Activated naive CD4-positive, alpha-beta T cell treated with anti-CD3 and anti-CD28 coated beads, Interleukin-2, amount 50 U/mL, for 16 hours (primary cell): Measurements from ENCODE around the gene ST8SIA6.
"Not testable (repeated sequence)": the region's sequence is repeated elsewhere in the genome, so short reads cannot be mapped to it uniquely, and the experiment has no call there.

Source experiments
- DNase-seq: peaks from one replicate; pipeline ENCODE4 v3.0.0-alpha.2; 2020

ST8SIA6 gene

GRCh38 chr10:17425584-17426262 is 28.7 kb downstream of the ST8SIA6 start:
- DNase-seq: peak; percentile 41

DNA sequence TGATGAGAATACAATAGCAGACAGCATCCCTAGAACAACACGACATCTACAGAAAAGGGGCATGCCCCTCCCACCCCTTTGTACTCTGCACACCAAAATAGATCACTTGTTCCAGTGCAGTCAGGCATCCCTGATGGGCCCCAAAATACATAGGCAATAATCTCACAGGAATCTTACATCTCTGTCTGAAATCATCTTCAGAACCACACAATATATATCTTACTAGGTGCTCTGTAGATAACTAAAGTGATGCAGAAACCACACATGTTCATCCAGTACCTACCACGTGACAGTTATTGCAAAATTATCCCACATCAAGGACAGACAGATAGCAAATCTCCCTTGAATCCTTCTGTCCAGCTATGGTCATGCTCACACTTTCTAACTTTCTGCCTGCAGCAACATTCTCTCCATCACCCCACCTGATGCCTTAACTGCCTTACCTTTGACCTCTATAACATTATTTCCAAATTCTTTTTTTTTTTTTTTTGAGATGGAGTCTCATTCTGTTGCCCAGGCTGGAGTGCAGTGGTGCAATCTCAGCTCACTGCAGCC is 30.7 kb downstream of the ST8SIA6 start:
- DNase-seq: no peak

DNA sequence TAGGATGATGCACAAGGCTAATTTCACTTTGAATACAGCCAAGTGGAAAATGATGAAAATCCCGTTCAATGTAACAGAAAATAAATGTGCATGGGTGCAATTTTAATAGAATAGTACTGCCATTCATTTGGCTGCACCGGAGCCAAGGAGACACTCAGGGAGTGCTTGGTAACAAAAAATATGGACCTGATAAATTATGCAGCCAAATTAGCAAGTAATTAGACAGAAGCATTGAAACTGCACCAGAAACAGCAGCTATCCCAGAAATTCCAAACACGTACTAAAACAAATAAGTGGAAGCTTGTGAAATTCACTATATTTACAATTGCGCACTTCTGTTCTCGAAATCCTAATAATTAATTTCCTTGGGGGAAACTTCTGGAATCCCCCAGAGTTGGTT is 31.5 kb downstream of the ST8SIA6 start:
- no peak for DNase-seq

DNA sequence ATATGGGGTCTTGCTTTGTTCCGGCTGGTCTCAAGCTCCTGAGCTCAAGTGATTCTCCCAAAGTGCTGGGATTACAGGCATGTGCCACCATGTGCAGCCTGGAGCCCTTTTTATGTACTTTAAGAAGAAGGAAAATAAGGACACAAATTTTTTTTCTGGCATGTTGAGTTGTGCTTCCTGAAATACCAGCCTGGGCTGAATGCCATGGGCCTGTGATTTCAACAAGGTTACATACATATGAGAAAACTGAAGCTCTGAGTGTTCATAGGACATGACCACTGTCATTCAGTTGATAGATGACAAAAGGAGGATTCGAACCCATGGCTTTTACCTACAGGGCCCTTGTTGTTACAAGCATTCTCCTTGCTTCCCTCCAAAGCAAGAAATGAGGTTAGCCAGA is 36.1 kb downstream of the ST8SIA6 start:
- no peak for DNase-seq

DNA sequence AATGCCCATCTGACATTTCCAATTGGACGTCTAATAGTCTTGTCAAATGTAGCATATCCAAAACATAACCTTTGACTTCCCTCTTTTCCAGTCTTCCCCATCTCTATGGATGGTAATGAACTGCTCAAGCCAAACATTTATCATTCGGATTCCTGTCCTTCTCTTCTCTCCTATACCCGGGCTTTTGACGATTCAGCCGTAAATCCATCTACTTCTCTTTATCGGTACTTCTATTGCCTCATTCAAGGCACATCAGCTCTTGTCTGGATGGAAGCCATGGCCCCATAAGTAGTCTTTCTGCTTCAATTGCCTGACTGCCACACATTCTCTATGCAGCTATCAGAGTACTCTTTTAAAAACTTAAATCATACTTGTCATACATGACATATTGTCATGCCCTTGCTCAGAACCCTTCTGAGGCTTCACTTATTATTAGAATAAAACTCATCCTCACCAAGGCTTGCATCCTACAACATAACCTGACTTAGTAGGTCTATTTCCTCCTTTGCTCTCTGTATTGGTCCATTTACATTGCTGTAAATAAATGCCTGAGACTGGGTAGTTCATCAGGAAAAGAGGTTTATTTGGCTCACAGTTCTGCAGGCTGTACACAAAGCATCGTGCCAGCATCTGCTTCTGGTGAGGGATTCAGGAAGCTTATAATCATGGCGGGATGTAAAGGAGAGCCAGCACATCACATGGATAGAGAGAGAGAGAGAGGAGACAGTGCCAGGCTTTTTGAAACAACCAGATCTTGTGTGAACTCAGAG is 37.8 kb downstream of the ST8SIA6 start:
- DNase-seq: no peak

GRCh38 chr10:17415046-17415658 is 39.2 kb downstream of the ST8SIA6 start:
- no peak for DNase-seq

- DNase-seq: no peak
These were observed 39.9 kb downstream of the ST8SIA6 start for GRCh38 chr10:17414484-17414883.

- DNase-seq: no peak
These were observed 40.5 kb downstream of the ST8SIA6 start for GRCh38 chr10:17413876-17414275.

DNA sequence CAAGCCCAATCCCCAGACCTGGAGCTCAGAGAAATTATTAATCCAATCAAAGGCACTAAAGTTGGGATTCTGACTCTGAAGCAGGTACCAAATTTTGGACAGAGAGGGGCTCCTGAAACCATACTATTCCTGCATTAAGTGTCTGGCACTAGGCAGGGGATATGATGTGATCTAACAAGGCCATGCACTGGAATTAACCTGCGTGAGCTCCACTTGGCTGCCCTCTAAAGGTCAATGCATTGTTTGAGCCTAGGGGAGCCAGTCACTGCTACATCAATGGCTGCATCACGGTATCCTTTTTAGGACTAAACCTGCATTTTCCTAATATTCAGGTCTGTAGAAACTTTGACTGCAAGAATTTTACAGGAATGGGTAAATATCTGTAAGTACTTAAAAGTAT is 42.1 kb downstream of the ST8SIA6 start:
- DNase-seq: no peak

DNA sequence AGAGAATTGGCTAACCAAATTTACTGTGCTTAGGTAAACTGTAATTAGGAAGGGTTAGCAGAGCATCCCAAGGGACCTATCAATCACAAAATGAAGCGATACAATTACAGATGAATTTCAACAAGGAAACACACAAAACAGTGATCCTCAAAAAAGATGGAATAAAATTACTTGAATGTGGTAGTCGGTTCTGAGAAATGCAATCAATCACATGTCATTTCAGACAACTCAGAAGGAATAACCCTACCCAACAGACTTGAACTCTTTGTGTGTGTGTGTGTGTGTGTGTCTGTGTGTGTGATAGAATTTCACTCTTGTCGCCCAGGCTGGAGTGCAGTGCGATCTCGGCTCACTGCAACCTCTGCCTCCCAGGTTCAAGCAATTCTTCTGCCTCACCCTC is 43.5 kb downstream of the ST8SIA6 start:
- no peak for DNase-seq

- DNase-seq: no peak
These were observed 45.1 kb downstream of the ST8SIA6 start for GRCh38 chr10:17409170-17409733.

GRCh38 chr10:17407047-17407446 is 47.3 kb downstream of the ST8SIA6 start:
- no peak for DNase-seq

- DNase-seq: no peak
These were observed 48.2 kb downstream of the ST8SIA6 start for GRCh38 chr10:17406036-17406834.

DNA sequence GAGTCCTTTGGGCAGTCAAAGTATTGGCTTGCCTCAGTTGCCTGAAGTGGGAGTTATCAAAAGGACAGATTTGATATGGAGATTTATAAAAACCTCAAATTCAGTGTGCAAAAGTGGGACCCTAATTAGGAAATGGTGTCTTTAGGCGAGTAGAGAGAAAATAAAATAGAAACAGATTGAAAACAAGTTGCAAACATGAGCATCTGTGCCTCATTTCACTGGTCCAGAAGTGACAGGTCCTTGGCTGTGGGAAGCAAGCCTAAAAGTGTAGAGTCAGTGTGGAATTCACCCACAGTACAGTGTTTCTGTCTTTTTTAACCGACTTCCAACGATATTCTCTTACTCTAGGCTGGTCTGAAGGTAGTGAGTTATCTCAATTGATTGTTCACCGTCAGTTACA is 51.2 kb downstream of the ST8SIA6 start:
- DNase-seq: no peak

DNA sequence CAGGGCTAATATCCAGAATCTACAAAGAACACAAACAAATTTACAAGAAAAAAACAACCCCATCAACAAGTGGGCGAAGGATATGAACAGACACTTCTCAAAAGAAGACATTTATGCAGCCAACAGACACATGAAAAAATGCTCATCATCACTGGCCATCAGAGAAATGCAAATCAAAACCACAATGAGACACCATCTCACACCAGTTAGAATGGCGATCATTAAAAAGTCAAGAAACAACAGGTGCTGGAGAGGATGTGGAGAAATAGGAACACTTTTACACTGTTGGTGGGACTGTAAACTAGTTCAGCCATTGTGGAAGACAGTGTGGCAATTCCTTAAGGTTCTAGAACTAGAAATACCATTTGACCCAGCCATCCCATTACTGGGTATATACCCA is 52.4 kb downstream of the ST8SIA6 start:
- not testable (repeated sequence) for DNase-seq

- DNase-seq: no peak
These were observed 58.4 kb downstream of the ST8SIA6 start for GRCh38 chr10:17396004-17396403.

- DNase-seq: peak; percentile 15
These were observed 59.5 kb downstream of the ST8SIA6 start for GRCh38 chr10:17394854-17395253.

- no peak for DNase-seq
These were observed 66.4 kb downstream of the ST8SIA6 start for GRCh38 chr10:17387861-17388503.

- DNase-seq: no peak
These were observed 67.7 kb downstream of the ST8SIA6 start for GRCh38 chr10:17386616-17387075.

DNA sequence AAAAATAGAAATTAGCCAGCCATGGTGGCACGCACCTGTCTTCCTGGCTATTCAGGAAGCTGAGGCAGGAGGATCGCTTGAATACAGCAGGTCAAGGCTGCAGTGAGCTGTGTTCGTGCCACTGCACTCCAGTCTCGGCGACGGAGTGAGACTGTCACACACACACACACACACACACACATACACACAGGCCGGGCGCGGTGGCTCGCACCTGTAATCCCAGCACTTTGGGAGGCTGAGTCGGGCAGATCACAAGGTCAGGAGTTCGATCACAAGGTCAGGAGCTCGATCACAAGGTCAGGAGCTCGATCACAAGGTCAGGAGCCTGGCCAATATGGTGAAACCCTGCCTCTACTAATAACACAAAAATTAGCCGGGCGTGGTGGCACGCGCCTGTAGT is 68.4 kb downstream of the ST8SIA6 start:
- no peak for DNase-seq

- DNase-seq: no peak
These were observed 69.3 kb downstream of the ST8SIA6 start for GRCh38 chr10:17385066-17385465.
